ENCODE data around the gene LDLRAD3.
"Not testable (repeated sequence)": the region's sequence is repeated elsewhere in the genome, so short reads cannot be mapped to it uniquely, and the experiment has no call there.

Gene LDLRAD3

GRCh38 chr11:36023922-36024321 is 80.1 kb downstream of the LDLRAD3 start:
- DNase-seq = no peak

DNA sequence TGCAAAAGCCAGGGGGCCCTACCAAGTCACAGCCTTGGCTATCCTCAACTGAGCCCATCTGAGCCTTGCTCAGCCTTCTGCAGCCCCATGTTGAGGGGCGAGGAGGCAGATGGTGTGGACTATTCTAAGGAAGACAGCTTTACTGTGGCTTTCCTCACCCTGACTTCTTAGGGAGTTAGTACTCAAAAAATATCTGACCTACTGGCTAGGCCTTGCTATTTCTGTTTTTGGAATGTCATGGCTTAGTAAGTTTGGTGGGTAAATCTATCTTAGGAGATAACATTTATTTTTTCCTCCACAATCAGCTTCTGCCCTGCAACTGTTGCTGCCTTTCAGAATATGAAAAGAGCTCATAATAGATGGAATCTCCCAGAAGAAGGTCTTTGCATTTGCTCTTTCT is 80.9 kb downstream of the LDLRAD3 start:
- no peak for DNase-seq

- no peak for DNase-seq
Measured at GRCh38 chr11:36026315-36026968, 82.6 kb downstream of the LDLRAD3 start.

DNA sequence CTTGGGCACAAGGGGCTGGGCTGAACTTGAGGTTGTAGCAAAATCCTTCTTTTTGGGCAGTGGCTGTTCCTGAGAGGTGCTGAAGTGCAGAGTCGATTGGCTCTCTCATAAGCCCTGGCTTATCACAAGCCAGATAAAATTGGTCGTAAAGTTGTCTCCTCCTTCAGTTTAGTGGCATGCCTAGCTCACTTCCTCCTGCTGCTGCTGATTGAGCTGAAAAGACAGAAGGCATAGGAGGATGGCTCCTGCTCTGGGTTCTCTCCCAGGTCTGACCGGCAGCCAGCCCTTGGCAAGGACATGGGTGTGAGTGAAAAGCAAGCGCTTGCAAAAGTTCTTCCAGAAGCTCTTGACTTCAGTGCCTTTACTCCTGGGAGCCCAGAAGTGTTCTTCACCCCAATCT is 83.9 kb downstream of the LDLRAD3 start:
- DNase-seq = no peak

- DNase-seq = no peak
Measured at GRCh38 chr11:36029616-36030015, 85.8 kb downstream of the LDLRAD3 start.

- no peak for DNase-seq
Measured at GRCh38 chr11:36030731-36031281, 86.9 kb downstream of the LDLRAD3 start.

GRCh38 chr11:36033082-36033751 is 89.4 kb downstream of the LDLRAD3 start:
- no peak for DNase-seq

- DNase-seq = no peak
Measured at GRCh38 chr11:36033936-36034335, 90.1 kb downstream of the LDLRAD3 start.

- DNase-seq = no peak
Measured at GRCh38 chr11:36034551-36035331, 90.9 kb downstream of the LDLRAD3 start.

DNA sequence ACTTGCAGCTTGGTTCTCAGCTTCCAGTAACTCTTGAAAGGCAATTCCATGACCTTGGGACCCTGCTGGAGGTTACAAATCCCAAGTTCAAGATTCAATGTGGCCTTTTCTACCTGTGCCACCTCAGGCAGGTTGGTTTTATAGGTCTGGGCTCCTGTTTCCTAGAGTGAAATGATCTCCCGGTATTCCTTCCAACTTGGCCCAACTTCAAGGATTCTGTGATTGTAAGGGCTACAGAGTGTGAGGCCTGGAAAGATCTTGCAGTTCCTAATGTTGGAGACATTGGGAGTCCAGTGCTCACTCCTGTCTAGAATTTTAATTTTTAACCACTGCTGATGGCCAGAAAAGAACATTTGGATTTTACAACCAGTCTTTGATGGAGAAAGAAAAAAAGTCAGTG is 91.6 kb downstream of the LDLRAD3 start:
- no peak for DNase-seq

DNA sequence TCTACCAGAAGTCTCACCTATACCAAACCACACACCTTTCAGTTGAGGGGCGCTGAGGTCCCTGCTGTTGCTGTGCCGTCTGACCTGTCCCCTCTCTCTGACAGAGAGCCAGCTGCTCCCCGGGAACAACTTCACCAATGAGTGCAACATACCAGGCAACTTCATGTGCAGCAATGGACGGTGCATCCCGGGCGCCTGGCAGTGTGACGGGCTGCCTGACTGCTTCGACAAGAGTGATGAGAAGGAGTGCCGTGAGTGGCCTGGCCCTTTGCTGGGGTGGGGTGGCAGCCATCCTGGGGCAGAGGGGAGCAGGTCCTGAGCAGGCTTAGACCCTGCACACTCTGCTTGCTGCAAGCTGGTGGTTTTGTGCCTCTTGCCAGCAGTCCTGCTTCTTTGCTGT is 92.1 kb downstream of the LDLRAD3 start:
- no peak for DNase-seq

DNA sequence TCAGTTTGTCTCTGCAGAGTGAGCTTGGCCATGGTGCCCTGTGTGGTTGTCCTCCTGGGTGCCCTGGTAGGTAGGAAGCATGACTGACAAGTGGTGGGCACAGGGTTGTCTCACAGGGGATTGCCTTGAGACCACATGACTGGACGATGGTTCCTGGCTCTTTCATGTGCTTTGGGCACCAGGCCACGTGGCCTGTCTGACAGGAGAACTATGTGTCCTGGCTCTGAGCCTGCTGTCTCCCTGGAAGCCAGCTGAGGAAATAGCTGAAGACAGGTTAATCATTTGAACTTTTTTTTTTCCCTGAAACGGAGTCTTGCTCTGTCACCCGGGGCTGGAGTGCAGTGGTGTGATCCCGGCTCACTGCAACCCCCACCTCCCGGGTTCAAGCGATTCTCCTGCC is 93.2 kb downstream of the LDLRAD3 start:
- no peak for DNase-seq

DNA sequence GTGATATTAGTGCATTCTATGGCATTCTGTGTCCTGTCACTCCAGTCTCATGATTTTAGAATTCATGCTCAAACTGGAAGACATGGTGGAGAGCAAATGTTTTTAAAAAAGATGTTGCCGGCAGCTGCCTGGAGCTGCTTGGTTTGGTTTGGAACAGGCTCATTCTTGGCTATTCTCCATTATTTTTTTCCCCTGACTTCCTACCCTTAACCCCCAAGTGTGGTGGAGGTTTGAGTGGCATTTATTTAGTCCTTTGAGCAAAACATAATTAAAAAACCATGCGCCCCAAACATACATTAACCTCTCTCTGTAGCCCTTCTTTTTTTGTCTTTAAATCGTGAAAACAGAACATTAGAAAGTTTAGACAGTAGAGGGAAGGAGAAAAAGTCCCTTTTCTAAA is 94.7 kb downstream of the LDLRAD3 start:
- no peak for DNase-seq

DNA sequence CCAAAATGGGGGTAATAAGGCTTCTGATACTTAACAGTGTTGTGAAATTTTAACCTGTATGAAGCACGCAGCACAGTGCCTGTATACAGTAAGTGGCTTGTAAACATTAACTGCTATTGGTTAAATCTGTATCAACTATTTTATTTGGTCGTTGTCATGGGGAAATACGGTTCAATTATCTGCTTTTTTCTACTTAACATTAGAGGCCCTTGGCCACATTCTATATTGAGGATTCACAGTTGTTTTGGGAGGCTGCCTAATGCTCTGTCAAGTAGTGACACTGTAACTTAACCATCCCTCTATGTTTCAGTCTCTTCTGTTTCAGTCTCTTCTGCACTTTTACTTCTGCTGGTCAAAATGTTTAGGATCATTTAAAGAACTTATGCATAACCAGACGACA is 95.6 kb downstream of the LDLRAD3 start:
- no peak for DNase-seq

GRCh38 chr11:36041988-36042611 is 98.2 kb downstream of the LDLRAD3 start:
- no peak for DNase-seq

GRCh38 chr11:36044636-36045035 is 100.8 kb downstream of the LDLRAD3 start:
- no peak for DNase-seq

- DNase-seq = not testable (repeated sequence)
Measured at GRCh38 chr11:36045945-36046344, 102.1 kb downstream of the LDLRAD3 start.

DNA sequence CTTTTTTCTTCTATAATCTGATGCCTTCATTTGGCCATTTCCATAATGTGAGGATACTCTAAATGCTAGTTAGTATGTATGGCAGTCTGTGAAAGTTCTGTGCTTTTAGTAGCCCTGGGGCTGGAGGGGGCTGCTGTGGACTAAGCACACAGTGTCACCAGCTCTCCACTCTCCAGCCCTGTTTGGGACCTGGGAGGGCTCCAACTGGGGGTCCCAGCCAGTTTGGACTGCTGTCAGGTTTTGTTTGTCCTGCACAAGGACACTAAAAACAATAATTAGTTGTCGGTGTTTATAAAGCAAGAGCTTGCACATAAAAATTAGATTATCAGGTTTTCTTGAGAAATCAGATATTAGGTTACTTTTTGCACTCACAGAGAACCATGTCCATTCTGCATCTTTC is 103.1 kb downstream of the LDLRAD3 start:
- DNase-seq = no peak

DNA sequence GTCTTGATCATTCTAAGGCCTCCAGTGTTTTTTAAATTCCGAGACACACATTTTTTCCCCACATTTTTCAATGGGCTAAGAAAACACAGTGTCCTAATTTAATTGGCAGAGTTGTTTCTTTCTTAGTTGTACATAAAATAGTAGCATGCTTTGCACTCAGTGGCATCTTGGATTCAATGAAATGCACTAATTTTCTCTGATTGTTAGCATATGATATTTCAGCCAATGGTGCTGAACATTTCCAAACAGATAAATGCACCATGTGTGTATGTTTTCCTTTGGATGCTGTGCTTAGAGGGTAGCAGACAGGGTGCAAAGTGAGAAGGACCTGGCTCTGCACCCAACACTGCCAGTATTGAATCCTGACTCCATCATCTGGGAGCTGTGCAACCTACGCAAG is 103.5 kb downstream of the LDLRAD3 start:
- no peak for DNase-seq

GRCh38 chr11:36048496-36049247 is 104.8 kb downstream of the LDLRAD3 start:
- no peak for DNase-seq

DNA sequence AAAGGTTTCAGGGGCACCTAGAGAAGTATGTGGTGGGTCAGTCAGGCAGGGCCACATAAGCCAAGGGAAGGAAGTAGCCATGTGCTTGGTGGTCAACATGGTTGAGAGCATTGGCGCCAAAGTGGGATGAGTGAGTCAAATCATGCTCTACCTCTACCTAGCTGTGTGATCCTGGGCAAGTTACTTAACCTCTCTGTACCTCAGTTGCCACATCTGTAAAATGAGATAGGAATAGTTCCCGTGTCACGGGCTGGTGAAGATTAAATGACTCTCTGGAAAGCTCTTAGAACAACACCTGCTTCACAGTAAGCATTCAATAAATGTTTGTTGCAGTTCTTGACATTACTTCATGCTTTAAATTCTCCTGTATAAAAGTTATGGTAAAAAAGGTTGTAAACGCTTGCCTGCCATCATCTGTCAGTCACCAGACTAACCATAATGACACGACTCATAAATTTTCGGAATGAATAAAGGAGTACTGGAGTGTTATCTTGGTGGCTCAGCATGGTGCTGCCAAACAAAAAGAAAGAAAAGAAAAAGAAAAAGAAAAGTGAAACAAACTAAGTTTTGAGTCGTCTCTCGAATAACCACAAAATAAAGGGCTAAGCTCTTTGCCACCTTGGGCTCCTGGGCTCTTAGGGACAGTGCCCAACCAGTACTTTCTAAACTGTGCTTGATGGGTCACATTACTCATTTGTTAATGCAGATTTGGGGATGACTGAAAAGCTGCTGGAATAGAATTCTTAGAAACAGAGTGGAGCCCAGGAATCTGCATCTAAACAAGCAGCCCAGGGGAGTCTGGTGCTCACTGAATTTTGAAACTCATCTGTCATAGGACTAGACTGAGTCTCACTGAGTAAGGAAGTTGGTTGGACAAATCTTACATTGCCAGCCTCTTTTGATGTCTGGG is 107.6 kb downstream of the LDLRAD3 start:
- no peak for DNase-seq

Data from activated CD4-positive, alpha-beta T cell treated with anti-CD3 and anti-CD28 coated beads for 48 hours (primary cell).